H1 (cell line): Measurements from ENCODE around the gene PSD. TPM values are rescaled to one million over a fixed set of nuclear protein-coding genes. Genes with fewer than 3 reads are reported as not detected.

Experiments
- CTCF ChIA-PET: fragments of 300-600 bp; sonication (Branson Sonifier 250); formaldehyde crosslinking; loops from one replicate; lab custom pipeline; 2021; ENCODE audit not compliant: partially characterized antibody; lab: Charles Lee
- POLR2A ChIA-PET: fragments of 300-600 bp; sonication (Branson Sonifier 250); formaldehyde crosslinking; loops from one replicate; lab custom pipeline; 2021; ENCODE audit warnings: inconsistent platforms; ENCODE audit not compliant: partially characterized antibody; lab: Charles Lee
- DNase-seq, 2 experiments: peaks; one replicate each; pipeline versions ENCODE4 v3.0.0 to v3.0.0-alpha.2; 2010 to 2022; ENCODE audit warnings: low spot score in 2 of 2, low read depth in 1 of 2, mixed read lengths in 1 of 2
- FAIRE-seq: peaks from 2 replicates; lab custom pipeline; 2011; peaks lifted over from hg19 to GRCh38; lab: Jason Lieb, UNC
- H2AFZ ChIP-seq: 2 replicates; pipeline ENCODE4 v1.8.1; 2012; ENCODE audit warnings: low read length, inconsistent platforms
- H2AK5ac ChIP-seq: 2 replicates; pipeline ENCODE4 v1.6.1; 2013; ENCODE audit warnings: low read depth, low read length
- H2BK120ac ChIP-seq: replicated peaks from 2 replicates; pipeline ENCODE3; 2013; ENCODE audit warnings: low read depth, low read length, inconsistent platforms
- H2BK12ac ChIP-seq: 2 replicates; pipeline ENCODE4 v1.6.1; 2013; ENCODE audit warnings: low read depth, low read length
- H2BK15ac ChIP-seq: 2 replicates; pipeline ENCODE4 v1.6.1; 2013; ENCODE audit warnings: low read length
- H2BK20ac ChIP-seq: 2 replicates; pipeline ENCODE4 v1.6.1; 2013; ENCODE audit warnings: low read length
- H2BK5ac ChIP-seq: 2 replicates; pipeline ENCODE4 v1.6.1; 2013; ENCODE audit warnings: low read depth, low read length
- H3K14ac ChIP-seq: 2 replicates; pipeline ENCODE4 v1.6.1; 2013; ENCODE audit warnings: inconsistent platforms; ENCODE audit not compliant: insufficient read length
- H3K18ac ChIP-seq: 2 replicates; pipeline ENCODE4 v1.6.1; 2013; ENCODE audit warnings: low read length; ENCODE audit errors: extremely low read depth
- H3K23ac ChIP-seq: 2 replicates; pipeline ENCODE4 v1.6.1; 2013; ENCODE audit warnings: inconsistent platforms; ENCODE audit not compliant: insufficient read length
- H3K23me2 ChIP-seq: 2 replicates; pipeline ENCODE4 v1.6.1; 2013; ENCODE audit warnings: low read depth, low read length
- H3K27ac ChIP-seq: 2 replicates; pipeline ENCODE4 v1.6.1; 2011; ENCODE audit warnings: low read depth, low read length, inconsistent platforms
- H3K27me3 ChIP-seq, 4 experiments: replicated peaks in 1 of 4; 1 replicate in 1 of 4; 2 replicates in 3 of 4; pipeline versions ENCODE4 v1.6.1 to v1.8.1; 2011 to 2013; ENCODE audit warnings: low read length in 3 of 4, mild to moderate bottlenecking in 3 of 4, inconsistent platforms in 2 of 4, mixed read lengths in 2 of 4, moderate library complexity in 1 of 4; ENCODE audit not compliant: control insufficient read depth in 3 of 4, insufficient read depth in 3 of 4; ENCODE audit errors: extremely low read depth in 1 of 4
- H3K36me3 ChIP-seq, 4 experiments: 2 replicates each; pipeline versions ENCODE4 v1.6.1 to v1.8.1; 2011 to 2013; ENCODE audit warnings: mild to moderate bottlenecking in 4 of 4, low read length in 3 of 4, moderate library complexity in 2 of 4, control low read depth in 1 of 4, inconsistent platforms in 1 of 4; ENCODE audit not compliant: insufficient read depth in 4 of 4, control insufficient read depth in 2 of 4
- H3K4ac ChIP-seq: replicated peaks from 2 replicates; pipeline ENCODE3; 2013; ENCODE audit warnings: low read length, low read depth, mixed read lengths, inconsistent platforms; ENCODE audit not compliant: insufficient read length
- H3K4me1 ChIP-seq, 4 experiments: replicated peaks in 1 of 4; 1 replicate in 1 of 4; 2 replicates in 3 of 4; pipeline versions ENCODE4 v1.6.1 to v1.8.1; 2011 to 2013; ENCODE audit warnings: low read length in 3 of 4, inconsistent platforms in 2 of 4, mixed read lengths in 1 of 4; ENCODE audit not compliant: insufficient read depth in 4 of 4, control insufficient read depth in 3 of 4
- H3K4me2 ChIP-seq, 2 experiments: 2 replicates each; pipeline versions ENCODE4 v1.6.1 to v1.8.1; 2011 to 2013; ENCODE audit warnings: low read depth in 2 of 2, low read length in 2 of 2, control low read depth in 1 of 2, inconsistent platforms in 1 of 2, mild to moderate bottlenecking in 1 of 2; ENCODE audit not compliant: insufficient read depth in 1 of 2
- H3K4me3 ChIP-seq, 4 experiments: fragments of 200-600, 300-600 bp in 1 of 4; sonication (generic), shearing (Covaris generic), sonication (Bioruptor Twin) in 1 of 4; 2 replicates each; pipeline versions ENCODE4 v1.5.1 to v1.8.1; 2011 to 2016; ENCODE audit warnings: low read length in 4 of 4, low read depth in 3 of 4, control low read depth in 2 of 4, inconsistent platforms in 2 of 4, mild to moderate bottlenecking in 2 of 4, mixed read lengths in 1 of 4, moderate library complexity in 1 of 4; ENCODE audit not compliant: insufficient read depth in 2 of 4; ENCODE audit errors: extremely low read depth in 1 of 4
- H3K56ac ChIP-seq: replicated peaks from 2 replicates; pipeline ENCODE3; 2013; ENCODE audit warnings: low read depth, mild to moderate bottlenecking, mixed read lengths, low read length, inconsistent platforms; ENCODE audit not compliant: insufficient read length
- H3K79me1 ChIP-seq: 2 replicates; pipeline ENCODE4 v1.6.1; 2013; ENCODE audit warnings: low read depth, low read length, control low read depth
- H3K79me2 ChIP-seq, 2 experiments: 2 replicates each; pipeline versions ENCODE4 v1.6.1 to v1.8.1; 2012 to 2013; ENCODE audit warnings: low read length in 2 of 2, mild to moderate bottlenecking in 2 of 2, inconsistent platforms in 1 of 2; ENCODE audit not compliant: insufficient read depth in 2 of 2, control insufficient read depth in 1 of 2
- H3K9ac ChIP-seq, 4 experiments: replicated peaks in 1 of 4; 1 replicate in 1 of 4; 2 replicates in 3 of 4; pipeline versions ENCODE4 v1.6.1 to v1.8.1; 2011 to 2013; ENCODE audit warnings: low read depth in 3 of 4, low read length in 3 of 4, control low read depth in 2 of 4, mild to moderate bottlenecking in 2 of 4, moderate library complexity in 2 of 4, inconsistent platforms in 1 of 4; ENCODE audit errors: extremely low read depth in 1 of 4
- H3K9me3 ChIP-seq, 2 experiments: 2 replicates each; pipeline versions ENCODE4 v1.6.1 to v1.8.1; 2012 to 2013; ENCODE audit warnings: mild to moderate bottlenecking in 2 of 2, moderate library complexity in 2 of 2, control low read depth in 1 of 2, inconsistent platforms in 1 of 2, low read depth in 1 of 2, low read length in 1 of 2, mixed read lengths in 1 of 2; ENCODE audit not compliant: insufficient read depth in 2 of 2
- H4K20me1 ChIP-seq, 2 experiments: replicated peaks in 1 of 2; 2 replicates each; pipeline versions ENCODE3 to v1.8.1; 2011 to 2013; ENCODE audit warnings: inconsistent platforms in 2 of 2, low read length in 2 of 2, mild to moderate bottlenecking in 1 of 2; ENCODE audit not compliant: insufficient read depth in 2 of 2, control insufficient read depth in 1 of 2
- H4K5ac ChIP-seq: 2 replicates; pipeline ENCODE4 v1.6.1; 2013; ENCODE audit warnings: low read length, low read depth, mixed read lengths, inconsistent platforms; ENCODE audit not compliant: insufficient read length
- H4K8ac ChIP-seq: 2 replicates; pipeline ENCODE4 v1.8.0; 2013; ENCODE audit warnings: mild to moderate bottlenecking, moderate library complexity, low read length, inconsistent platforms; ENCODE audit not compliant: insufficient read depth; ENCODE audit errors: extremely low read depth
- H4K91ac ChIP-seq: replicated peaks from 2 replicates; pipeline ENCODE3; 2013; ENCODE audit warnings: low read length, mixed read lengths, inconsistent platforms; ENCODE audit not compliant: insufficient read length
- SIRT6 ChIP-seq: IDR thresholded peaks from one replicate; pipeline ENCODE4 v1.7.1; 2012; ENCODE audit warnings: low read length, inconsistent platforms
- WGBS, 2 experiments: shearing (Covaris generic) in 1 of 2; methylation state at CpG; one replicate each; pipeline versions ENCODE4 v1.1.6 to v1.1.7; 2013 to 2015; ENCODE audit warnings: low lambda C conversion rate in 2 of 2, mixed read lengths in 2 of 2, inconsistent platforms in 1 of 2, low coverage in 1 of 2, missing lambda C conversion rate in 1 of 2; ENCODE audit not compliant: insufficient replicate concordance in 2 of 2, insufficient coverage in 1 of 2, insufficient read length in 1 of 2; ENCODE audit errors: extremely low coverage in 1 of 2, missing lambda C conversion rate in 1 of 2; 5-methylcytosine and 5-hydroxymethylcytosine counted together
- polyA plus RNA-seq, 7 experiments: library from polyadenylated mRNA; depleted of rRNA in 3 of 7; stranded (reverse) in 5 of 7; unstranded in 2 of 7; fragments of >200 nt in 5 of 7; fragments of 200-250 nt in 2 of 7; gene quantifications; 1 replicate in 5 of 7; 2 replicates in 1 of 7; 4 replicates in 1 of 7; pipeline versions ENCODE4 v1.2.1 to v1.2.3, GENCODE V29; 2011 to 2013; ENCODE audit warnings: missing spikeins in 2 of 7, mixed read lengths in 2 of 7
- total RNA-seq: library from RNA; stranded (reverse); fragmentation: NEBNext Ultra II Directional; extraction: Animal tissue kit (Norgen Biotek cat#: 25700); gene quantifications from 2 replicates; pipeline ENCODE4 v1.2.1, GENCODE V29; 2021

The PSD gene
- total and polyA plus RNA-seq, 2 of the 8 experiments (the other 6 are each of a cell fraction or from before 2014, with no cell fraction given): 5.4 to 6.0 TPM

DNA sequence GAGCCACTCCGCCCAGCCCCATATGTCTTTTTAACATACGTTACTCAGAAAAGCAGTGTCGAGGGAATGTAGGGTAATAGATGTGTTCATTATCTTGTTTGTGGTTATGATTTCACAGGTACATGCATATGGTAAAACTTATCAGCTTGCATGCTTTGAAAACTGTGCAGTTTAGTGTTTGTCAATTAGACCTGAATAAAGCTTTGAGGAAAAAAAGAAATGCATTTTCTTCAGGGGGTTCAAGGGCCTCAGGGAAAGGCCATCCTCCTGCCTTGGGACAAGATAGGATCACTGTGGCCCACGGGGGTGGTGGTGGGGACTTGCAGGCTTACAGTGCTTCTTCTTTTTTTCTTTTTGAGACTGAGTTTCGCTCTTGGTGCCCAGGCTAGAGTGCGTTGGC lies 48.7 kb upstream of the PSD start:
- peaks cover 2 to 13% (median 7%) of the 10 kb centered on the region in 4 experiments for H3K4me1 ChIP-seq
- FAIRE-seq: no peak
- H4K5ac ChIP-seq: no peak overlapping the region
- WGBS, 2 experiments: 89% methylated on average over 6 of the region's 6 CpGs; no CpG with 5 or more reads in 1 of the 2 experiments
- H2BK12ac ChIP-seq: no peak overlapping the region
- H4K20me1 ChIP-seq: peaks cover 0 to 2% of the 10 kb centered on the region in 2 experiments
- H3K9me3 ChIP-seq: no peaks in the 10 kb centered on the region
- no peak overlapping the region for H2BK20ac ChIP-seq
- peaks cover 2% of the 10 kb centered on the region; the same call in 1 of the 2 replicates for H3K23me2 ChIP-seq
- no peaks in the 10 kb centered on the region for H3K27me3 ChIP-seq
- no peak overlapping the region for H2BK5ac ChIP-seq
- DNase-seq: no peak
- no peak overlapping the region for H3K4ac ChIP-seq
- H3K79me2 ChIP-seq: no peaks in the 10 kb centered on the region
- no peak overlapping the region for H4K91ac ChIP-seq
- no peak overlapping the region for H3K18ac ChIP-seq
- H3K14ac ChIP-seq: no peak overlapping the region
- H3K9ac ChIP-seq: no peak overlapping the region
- no peak overlapping the region for H2BK15ac ChIP-seq
- ChIA-PET CTCF (interaction anchor here (0.7 to 2.2 kb wide), 6 partner anchors 9 to 339 kb away, joined by 3 to 6 read pairs (median 4); partner anchors contain the start of gene C10orf95), POLR2A (interaction anchor here (0.6 to 2.4 kb wide), 2 partner anchors 11 to 302 kb away, joined by 4 to 6 read pairs; no protein-coding TSS in a partner anchor)
- no peak for TF ChIP-seq SIRT6
- H2AFZ ChIP-seq: no peak overlapping the region
- no peak overlapping the region for H3K4me3 ChIP-seq
- H3K56ac ChIP-seq: no peak overlapping the region
- no peak overlapping the region for H2BK120ac ChIP-seq
- H3K36me3 ChIP-seq: peaks cover 0 to 6% (median 2%) of the 10 kb centered on the region in 4 experiments; a peak in 3 of 8 replicates
- H2AK5ac ChIP-seq: no peak overlapping the region
- H3K27ac ChIP-seq: no peak overlapping the region
- no peak overlapping the region for H3K23ac ChIP-seq
- H3K4me2 ChIP-seq: no peak overlapping the region
- no peaks in the 10 kb centered on the region; the same call in 1 of the 2 replicates for H3K79me1 ChIP-seq
- no peak overlapping the region for H4K8ac ChIP-seq
